ENCODE measurements around the gene DBF4.
"Not testable (repeated sequence)": the region's sequence is repeated elsewhere in the genome, so short reads cannot be mapped to it uniquely, and the experiment has no call there.

DBF4 gene

DNA sequence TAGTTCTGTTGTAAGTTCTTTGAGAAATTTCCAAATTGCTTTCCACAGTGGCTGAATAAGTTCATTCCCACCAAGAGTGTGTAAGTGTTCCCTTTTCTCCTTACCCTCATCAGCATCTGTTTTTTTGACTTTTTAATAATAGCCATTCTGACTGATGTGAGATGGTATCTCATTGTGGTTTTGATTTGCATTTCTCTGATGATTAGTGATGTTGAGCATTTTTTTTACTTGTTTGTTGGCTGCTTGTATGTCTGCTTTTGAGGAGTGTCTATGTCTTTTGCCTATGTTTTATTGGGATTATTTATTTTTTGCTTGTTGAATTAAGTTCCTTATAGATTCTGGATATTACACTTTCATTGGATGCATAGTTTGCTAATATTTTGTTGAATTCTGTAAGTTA, 69.6 kb downstream of the DBF4 start:
- not testable (repeated sequence) for H4K8ac ChIP-seq (ENCODE audit: low read length); H2BK5ac ChIP-seq (ENCODE audit: low read depth, low read length, poor library complexity, severe bottlenecking); H3K18ac ChIP-seq (ENCODE audit: low read depth in 1 of 2, low read length in 2 of 2); H3K9me3 ChIP-seq (ENCODE audit: control insufficient read depth, low read length); H2AK5ac ChIP-seq (ENCODE audit: low read length, severe bottlenecking); H3K4ac ChIP-seq (ENCODE audit: low read depth in 1 of 2, low read length in 2 of 2); H3K79me1 ChIP-seq (replicated peaks; ENCODE audit: low read length, poor library complexity, severe bottlenecking); H3K9ac ChIP-seq (ENCODE audit: low read length); H2AFZ ChIP-seq (ENCODE audit: low read depth, low read length); H4K91ac ChIP-seq (ENCODE audit: low read length); H3K4me1 ChIP-seq (ENCODE audit: control insufficient read depth, insufficient read depth, low read depth, low read length); H3K36me3 ChIP-seq (ENCODE audit: control insufficient read depth in 1 of 2, insufficient read depth in 2 of 2, low read depth in 1 of 2, low read length in 2 of 2); H3K27ac ChIP-seq (ENCODE audit: low read length, poor library complexity, severe bottlenecking); H3K4me2 ChIP-seq (ENCODE audit: low read length, poor library complexity, severe bottlenecking); H2BK15ac ChIP-seq (ENCODE audit: low read depth, poor library complexity, severe bottlenecking); H3K4me3 ChIP-seq (ENCODE audit: insufficient read depth in 1 of 2, low read depth in 1 of 2, low read length in 2 of 2); H3K14ac ChIP-seq (ENCODE audit: low read length in 2 of 2); H3K23ac ChIP-seq (ENCODE audit: low read length in 2 of 2); H3K27me3 ChIP-seq (ENCODE audit: control insufficient read depth in 1 of 2, insufficient read depth in 1 of 2, low read length in 2 of 2); H2BK12ac ChIP-seq (ENCODE audit: low read length in 2 of 2); DNase-seq; H2BK120ac ChIP-seq (ENCODE audit: low read depth, low read length)

DNA sequence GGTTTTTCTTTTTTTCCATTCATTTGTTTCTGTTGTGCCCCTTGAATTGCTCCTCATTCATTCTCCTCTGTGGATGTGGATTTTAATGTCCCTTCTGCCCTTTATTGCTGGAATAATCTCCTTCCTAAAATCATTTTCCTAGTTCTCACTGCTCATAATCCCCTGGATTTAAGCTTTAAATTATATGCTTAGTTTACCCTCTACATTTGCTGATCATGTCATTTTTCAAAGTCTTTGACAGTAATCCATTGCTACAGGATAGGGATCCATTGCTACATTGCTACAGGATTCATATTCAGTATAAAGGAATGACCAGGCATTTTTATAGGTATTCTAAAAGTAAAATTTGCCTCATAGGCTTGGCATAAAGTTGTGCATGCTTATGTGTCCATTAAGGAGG, 72.1 kb downstream of the DBF4 start:
- no peak overlapping the region for H4K8ac ChIP-seq (ENCODE audit: low read length)
- no peak overlapping the region for H3K18ac ChIP-seq (ENCODE audit: low read depth in 1 of 2, low read length in 2 of 2)
- H3K79me1 ChIP-seq (replicated peaks; ENCODE audit: low read length, poor library complexity, severe bottlenecking) = no peaks in the 10 kb centered on the region
- no peak overlapping the region for H2BK12ac ChIP-seq (ENCODE audit: low read length in 2 of 2)
- DNase-seq = no peak
- no peak overlapping the region for H3K9ac ChIP-seq (ENCODE audit: low read length)
- no peaks in the 10 kb centered on the region for H3K27me3 ChIP-seq (ENCODE audit: control insufficient read depth in 1 of 2, insufficient read depth in 1 of 2, low read length in 2 of 2)
- H3K4me3 ChIP-seq (ENCODE audit: insufficient read depth in 1 of 2, low read depth in 1 of 2, low read length in 2 of 2) = no peak overlapping the region
- no peaks in the 10 kb centered on the region for H3K4me1 ChIP-seq (ENCODE audit: control insufficient read depth, insufficient read depth, low read depth, low read length)
- no peak overlapping the region for H2BK5ac ChIP-seq (ENCODE audit: low read depth, low read length, poor library complexity, severe bottlenecking)
- H3K9me3 ChIP-seq (ENCODE audit: control insufficient read depth, low read length) = no peaks in the 10 kb centered on the region
- H2AFZ ChIP-seq (ENCODE audit: low read depth, low read length) = no peak overlapping the region
- H3K36me3 ChIP-seq (ENCODE audit: control insufficient read depth in 1 of 2, insufficient read depth in 2 of 2, low read depth in 1 of 2, low read length in 2 of 2) = no peaks in the 10 kb centered on the region
- no peak overlapping the region for H3K14ac ChIP-seq (ENCODE audit: low read length in 2 of 2)
- H3K4ac ChIP-seq (ENCODE audit: low read depth in 1 of 2, low read length in 2 of 2) = no peak overlapping the region
- no peak overlapping the region for H2AK5ac ChIP-seq (ENCODE audit: low read length, severe bottlenecking)
- H2BK120ac ChIP-seq (ENCODE audit: low read depth, low read length) = no peak overlapping the region
- no peak overlapping the region for H3K4me2 ChIP-seq (ENCODE audit: low read length, poor library complexity, severe bottlenecking)
- no peak overlapping the region for H4K91ac ChIP-seq (ENCODE audit: low read length)
- H3K27ac ChIP-seq (ENCODE audit: low read length, poor library complexity, severe bottlenecking) = no peak overlapping the region
- H2BK15ac ChIP-seq (ENCODE audit: low read depth, poor library complexity, severe bottlenecking) = no peak overlapping the region
- no peak overlapping the region for H3K23ac ChIP-seq (ENCODE audit: low read length in 2 of 2)
